ENCODE results near the gene TNFSF4.

DNA sequence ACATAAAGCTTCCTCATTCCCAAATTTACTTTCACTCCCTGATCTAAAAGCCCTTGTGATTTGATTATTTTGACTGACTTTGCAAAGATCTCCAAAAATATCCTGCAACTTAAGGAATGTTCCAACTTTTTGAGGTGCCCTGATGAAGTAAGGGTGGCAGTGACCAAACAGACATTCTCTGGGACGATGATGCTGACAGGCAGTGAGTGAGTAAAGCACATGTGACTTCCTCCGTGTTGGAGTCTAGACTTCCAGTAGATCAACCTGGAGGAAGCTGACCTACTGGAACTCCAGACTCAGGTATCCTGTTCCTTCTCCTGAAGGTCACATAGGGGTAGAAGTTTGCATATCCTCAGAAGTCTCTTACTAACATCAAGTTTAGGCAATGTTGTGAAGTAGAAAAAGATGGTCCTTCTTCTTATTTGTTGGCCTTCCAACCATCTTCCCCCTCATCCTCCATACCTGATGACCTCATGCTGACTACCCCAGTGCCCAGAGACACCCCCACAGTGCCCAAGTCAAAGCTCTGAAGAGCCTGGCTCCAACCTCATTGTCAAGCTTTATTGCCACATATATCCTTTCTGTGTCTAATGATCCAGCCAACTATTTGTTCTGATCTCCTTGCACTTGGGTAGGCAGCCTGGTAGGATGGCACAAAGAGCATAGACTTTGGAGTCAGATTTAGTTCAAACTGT lies 16.0 kb downstream of the TNFSF4 start:
- TF ChIP-seq EZH2phosphoT487 (IDR thresholded peaks at IDR 0.05; ENCODE audit: borderline replicate concordance) = no peak
- TF ChIP-seq EZH2 (IDR thresholded peaks at IDR 0.05) = no peak
- TF ChIP-seq SIN3A (IDR thresholded peaks at IDR 0.05; ENCODE audit: low read depth) = no peak
- TF ChIP-seq, protein P1, sequence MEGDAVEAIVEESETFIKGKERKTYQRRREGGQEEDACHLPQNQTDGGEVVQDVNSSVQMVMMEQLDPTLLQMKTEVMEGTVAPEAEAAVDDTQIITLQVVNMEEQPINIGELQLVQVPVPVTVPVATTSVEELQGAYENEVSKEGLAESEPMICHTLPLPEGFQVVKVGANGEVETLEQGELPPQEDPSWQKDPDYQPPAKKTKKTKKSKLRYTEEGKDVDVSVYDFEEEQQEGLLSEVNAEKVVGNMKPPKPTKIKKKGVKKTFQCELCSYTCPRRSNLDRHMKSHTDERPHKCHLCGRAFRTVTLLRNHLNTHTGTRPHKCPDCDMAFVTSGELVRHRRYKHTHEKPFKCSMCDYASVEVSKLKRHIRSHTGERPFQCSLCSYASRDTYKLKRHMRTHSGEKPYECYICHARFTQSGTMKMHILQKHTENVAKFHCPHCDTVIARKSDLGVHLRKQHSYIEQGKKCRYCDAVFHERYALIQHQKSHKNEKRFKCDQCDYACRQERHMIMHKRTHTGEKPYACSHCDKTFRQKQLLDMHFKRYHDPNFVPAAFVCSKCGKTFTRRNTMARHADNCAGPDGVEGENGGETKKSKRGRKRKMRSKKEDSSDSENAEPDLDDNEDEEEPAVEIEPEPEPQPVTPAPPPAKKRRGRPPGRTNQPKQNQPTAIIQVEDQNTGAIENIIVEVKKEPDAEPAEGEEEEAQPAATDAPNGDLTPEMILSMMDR (IDR thresholded peaks at IDR 0.05 in 2 of 3, conservative IDR thresholded peaks at IDR 0.05 in 1 of 3; ENCODE audit: borderline replicate concordance in 1 of 3, insufficient read depth in 1 of 3, low read depth in 2 of 3, low read length in 2 of 3) = no peak
